Upper lobe of right lung (tissue), 1 donor: ENCODE results near the gene NPHS2. TPM values are rescaled to one million over a fixed set of nuclear protein-coding genes. Genes with fewer than 3 reads are reported as not detected.

ENCODE experiments used
- ATAC-seq: fragments of 200-7000 bp; cut with Tn5 transposase; one replicate; pipeline ENCODE4 v1.9.1; 2020; ENCODE audit warnings: mild to moderate bottlenecking, moderate library complexity
- DNase-seq: peaks from one replicate; pipeline ENCODE4 v3.0.0-alpha.2; 2020
- H3K27ac ChIP-seq: fragments of 200-600 bp; one replicate; pipeline ENCODE4 v1.8.0; 2022
- H3K27me3 ChIP-seq: fragments of 200-600 bp; one replicate; pipeline ENCODE4 v1.8.0; 2022; ENCODE audit warnings: mild to moderate bottlenecking
- H3K36me3 ChIP-seq: fragments of 200-600 bp; one replicate; pipeline ENCODE4 v1.8.0; 2022
- H3K4me1 ChIP-seq: fragments of 200-600 bp; one replicate; pipeline ENCODE4 v1.8.0; 2022
- H3K4me3 ChIP-seq: fragments of 200-600 bp; one replicate; pipeline ENCODE4 v1.8.0; 2022; ENCODE audit warnings: mild to moderate bottlenecking
- H3K9me3 ChIP-seq: fragments of 200-600 bp; one replicate; pipeline ENCODE4 v1.8.0; 2022
- intact Hi-C: fragments of 100-400 bp; cut with DNase I; formaldehyde crosslinking; loops from one replicate; pipeline ENCODE4 v1.11.0; 2022
- total RNA-seq: library from RNA; stranded (reverse); fragmentation: NEBNext Ultra II Directional; extraction: Animal tissue kit (Norgen Biotek cat#: 25700); gene quantifications from one replicate; pipeline ENCODE4 v1.2.1, GENCODE V29; 2021
- TF ChIP-seq, protein P1 (sequence below): fragments of 200-600 bp; IDR thresholded peaks from one replicate; pipeline ENCODE4 v1.8.0; 2022; ENCODE audit warnings: antibody characterized with exemption
- donor health status: DM: no; HTN: yes; CAD: no; lungs with severe emphysema.

NPHS2 gene
- total RNA-seq, 1 donor from 2014 or later = not detected

DNA sequence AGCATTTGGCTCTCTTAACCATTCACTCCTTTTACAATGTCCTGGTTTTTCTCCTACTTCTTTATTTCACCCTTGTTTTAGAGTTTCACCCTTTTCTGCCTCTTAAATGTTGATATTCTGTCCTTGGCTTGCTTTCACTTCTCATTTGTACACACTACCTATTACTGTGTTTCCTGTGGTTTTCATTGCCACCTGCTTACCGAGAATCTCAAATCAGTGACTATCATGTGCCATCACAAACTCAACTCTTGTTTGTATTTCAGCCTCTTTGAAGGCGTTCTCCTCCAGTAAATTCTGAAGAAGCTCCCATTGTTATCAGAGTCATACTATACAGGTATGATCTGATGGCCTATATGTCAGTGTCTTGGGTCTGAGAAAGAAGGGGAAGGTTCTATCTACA lies 65.7 kb downstream of the NPHS2 start:
- no peak for ATAC-seq
- DNase-seq = no peak
- H3K9me3 ChIP-seq = no peaks in the 10 kb centered on the region
- H3K4me3 ChIP-seq = no peak overlapping the region
- intact Hi-C loops = no loop called here
- TF ChIP-seq, protein P1, sequence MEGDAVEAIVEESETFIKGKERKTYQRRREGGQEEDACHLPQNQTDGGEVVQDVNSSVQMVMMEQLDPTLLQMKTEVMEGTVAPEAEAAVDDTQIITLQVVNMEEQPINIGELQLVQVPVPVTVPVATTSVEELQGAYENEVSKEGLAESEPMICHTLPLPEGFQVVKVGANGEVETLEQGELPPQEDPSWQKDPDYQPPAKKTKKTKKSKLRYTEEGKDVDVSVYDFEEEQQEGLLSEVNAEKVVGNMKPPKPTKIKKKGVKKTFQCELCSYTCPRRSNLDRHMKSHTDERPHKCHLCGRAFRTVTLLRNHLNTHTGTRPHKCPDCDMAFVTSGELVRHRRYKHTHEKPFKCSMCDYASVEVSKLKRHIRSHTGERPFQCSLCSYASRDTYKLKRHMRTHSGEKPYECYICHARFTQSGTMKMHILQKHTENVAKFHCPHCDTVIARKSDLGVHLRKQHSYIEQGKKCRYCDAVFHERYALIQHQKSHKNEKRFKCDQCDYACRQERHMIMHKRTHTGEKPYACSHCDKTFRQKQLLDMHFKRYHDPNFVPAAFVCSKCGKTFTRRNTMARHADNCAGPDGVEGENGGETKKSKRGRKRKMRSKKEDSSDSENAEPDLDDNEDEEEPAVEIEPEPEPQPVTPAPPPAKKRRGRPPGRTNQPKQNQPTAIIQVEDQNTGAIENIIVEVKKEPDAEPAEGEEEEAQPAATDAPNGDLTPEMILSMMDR = no peak
- H3K27me3 ChIP-seq = no peaks in the 10 kb centered on the region
- no peaks in the 10 kb centered on the region for H3K36me3 ChIP-seq
- H3K4me1 ChIP-seq = no peaks in the 10 kb centered on the region
- no peak overlapping the region for H3K27ac ChIP-seq

- Histone ChIP-seq H3K27ac (no peak overlapping the region), H3K9me3 (no peaks in the 10 kb centered on the region), H3K4me3 (no peak overlapping the region), H3K36me3 (no peaks in the 10 kb centered on the region), H3K4me1 (no peaks in the 10 kb centered on the region), H3K27me3 (no peaks in the 10 kb centered on the region)
- intact Hi-C loops = no loop called here
- ATAC-seq (no peak), DNase-seq (no peak)
- TF ChIP-seq, protein P1 = no peak
These were observed 66.4 kb downstream of the NPHS2 start for GRCh38 chr1:179509384-179509783.

DNA sequence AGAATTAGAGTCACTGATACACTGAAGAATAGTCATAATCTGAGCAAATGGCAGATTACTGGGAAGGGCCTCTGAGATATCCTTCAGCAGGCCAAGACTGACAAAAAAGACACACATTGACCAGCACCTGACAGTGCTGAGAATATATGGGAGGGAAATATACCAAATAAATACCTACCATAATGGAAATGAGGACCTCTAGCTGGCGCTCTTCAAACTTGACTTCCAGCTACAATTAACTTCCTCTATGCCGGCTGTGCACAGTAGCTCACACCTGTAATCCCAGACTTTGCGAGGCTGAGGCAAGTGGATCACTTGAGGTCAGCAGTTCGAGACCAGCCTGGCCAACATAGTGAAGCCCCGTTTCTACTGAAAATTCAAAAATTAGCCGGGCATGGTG lies 69.5 kb downstream of the NPHS2 start:
- Histone ChIP-seq H3K27ac (no peak overlapping the region), H3K4me1 (no peaks in the 10 kb centered on the region), H3K9me3 (no peaks in the 10 kb centered on the region), H3K4me3 (no peak overlapping the region), H3K36me3 (no peaks in the 10 kb centered on the region), H3K27me3 (no peaks in the 10 kb centered on the region)
- ATAC-seq (no peak), DNase-seq (no peak)
- TF ChIP-seq, protein P1 = no peak
- intact Hi-C loops = no loop called here

Other genes with a start within 250 kb of the NPHS2 start
- gene AXDND1, start 210.0 kb downstream of the NPHS2 start, total RNA-seq = not detected
- gene TDRD5, start 15.9 kb upstream of the NPHS2 start, total RNA-seq = 0.17 TPM
- gene FAM163A, start 167.3 kb upstream of the NPHS2 start, total RNA-seq = not detected